K562 (cell line): Measurements from ENCODE around the gene TAL1. TPM values are rescaled to one million over a fixed set of nuclear protein-coding genes. Genes with fewer than 3 reads are reported as not detected.

Source experiments
- ATAC-seq: fragments of 200-7000 bp; cut with Tn5 transposase; 3 replicates; pipeline ENCODE4 v1.9.1; 2020; ENCODE audit warnings: moderate library complexity
- BruUV-seq: library from RNA; stranded (reverse); fragments of 400-500 nt; replicated peaks from 2 replicates; lab custom pipeline; 2021; lab: Mats Ljungman, UMichigan
- CTCF ChIA-PET: fragments of 300-600 bp; formaldehyde crosslinking; extraction: SDS; loops from one replicate; lab custom pipeline; 2021; ENCODE audit warnings: low intra/inter-chr PET ratio; lab: Yijun Ruan, JAX
- POLR2A ChIA-PET: fragments of 300-600, 350-650 bp; sonication (Branson Sonifier 250); formaldehyde crosslinking; extraction: SDS; loops from one replicate; lab custom pipeline; 2021; ENCODE audit warnings: antibody characterized with exemption, inconsistent platforms; lab: Yijun Ruan, JAX
- DNase-seq, 4 experiments: peaks; one replicate each; pipeline versions ENCODE4 v3.0.0 to v3.0.0-alpha.2; 2011 to 2018; ENCODE audit warnings: low spot score in 3 of 4, mixed read lengths in 3 of 4; ENCODE audit errors: extremely low read depth in 1 of 4
- FAIRE-seq: peaks from 2 replicates; lab custom pipeline; 2011; peaks lifted over from hg19 to GRCh38; lab: Jason Lieb, UNC
- H2AFZ ChIP-seq: 2 replicates; pipeline ENCODE4 v1.6.0; 2011; ENCODE audit warnings: low read depth, low read length, control low read depth, inconsistent platforms
- H3K27ac ChIP-seq: fragments of 200-600 bp; 3 replicates; pipeline ENCODE4 v1.8.0; 2011; ENCODE audit warnings: low read depth, mild to moderate bottlenecking, control low read depth, inconsistent platforms, low read length, moderate library complexity, mixed read lengths; ENCODE audit errors: extremely low read depth
- H3K27me3 ChIP-seq, 2 experiments: fragments of 300-600 bp in 1 of 2; 2 replicates in 1 of 2; 3 replicates in 1 of 2; pipeline versions ENCODE4 v1.6.0 to v1.8.0; 2011; ENCODE audit warnings: inconsistent platforms in 2 of 2, low read length in 2 of 2, mild to moderate bottlenecking in 1 of 2, mixed read lengths in 1 of 2, moderate library complexity in 1 of 2; ENCODE audit not compliant: control insufficient read depth in 2 of 2, insufficient read depth in 2 of 2
- H3K36me3 ChIP-seq: fragments of 300-600 bp; 3 replicates; pipeline ENCODE4 v1.8.0; 2011; ENCODE audit warnings: mild to moderate bottlenecking, low read length, inconsistent platforms; ENCODE audit not compliant: control insufficient read depth, insufficient read depth
- H3K4me1 ChIP-seq, 2 experiments: fragments of 200-600 bp in 1 of 2; replicated peaks in 1 of 2; 2 replicates in 1 of 2; 3 replicates in 1 of 2; pipeline versions ENCODE4 v1.5.1 to v1.8.0; 2011; ENCODE audit warnings: inconsistent platforms in 2 of 2, low read length in 2 of 2, mild to moderate bottlenecking in 1 of 2, mixed read lengths in 1 of 2, moderate library complexity in 1 of 2; ENCODE audit not compliant: control insufficient read depth in 2 of 2, insufficient read depth in 2 of 2
- H3K4me2 ChIP-seq: 2 replicates; pipeline ENCODE4 v1.6.1; 2011; ENCODE audit warnings: low read length, control low read depth, inconsistent platforms, mixed read lengths; ENCODE audit not compliant: insufficient read depth
- H3K4me3 ChIP-seq: fragments of 200-600 bp; sonication (generic), shearing (Covaris generic); 2 replicates; pipeline ENCODE4 v1.5.1; 2016; ENCODE audit warnings: control low read depth, inconsistent platforms
- H3K79me2 ChIP-seq: fragments of 200-600 bp; 3 replicates; pipeline ENCODE4 v1.8.0; 2011; ENCODE audit warnings: low read length, inconsistent platforms; ENCODE audit not compliant: control insufficient read depth, insufficient read depth
- H3K9ac ChIP-seq, 2 experiments: 2 replicates each; pipeline versions ENCODE4 v1.6.0 to v1.6.1; 2011; ENCODE audit warnings: low read depth in 2 of 2, low read length in 2 of 2, control low read depth in 1 of 2, inconsistent platforms in 1 of 2, mild to moderate bottlenecking in 1 of 2, mixed read lengths in 1 of 2; ENCODE audit not compliant: insufficient read depth in 1 of 2
- H3K9me1 ChIP-seq: one replicate; pipeline ENCODE4 v1.6.0; 2011; ENCODE audit warnings: inconsistent platforms, mild to moderate bottlenecking, low read length, moderate library complexity; ENCODE audit not compliant: control insufficient read depth, insufficient read depth
- H3K9me3 ChIP-seq: replicated peaks from 2 replicates; pipeline ENCODE4 v1.5.1; 2011; ENCODE audit warnings: low read depth, low read length, inconsistent platforms; ENCODE audit not compliant: control insufficient read depth, insufficient read depth
- H4K20me1 ChIP-seq: replicated peaks from 2 replicates; pipeline ENCODE4 v1.6.1; 2011; ENCODE audit warnings: low read length, inconsistent platforms, mixed read lengths; ENCODE audit not compliant: control insufficient read depth, insufficient read depth
- BDP1 ChIP-seq: IDR thresholded peaks from 3 replicates; pipeline ENCODE4 v1.6.1; 2011; ENCODE audit not compliant: insufficient read length, insufficient read depth
- BRD9 ChIP-seq: fragments of 450-650 bp; IDR thresholded peaks from 2 replicates; pipeline ENCODE4 v1.6.1; 2018; ENCODE audit warnings: low read depth; ENCODE audit not compliant: partially characterized antibody
- ELF1 ChIP-seq: fragments of 200-800 bp; sonication (Bioruptor generic); IDR thresholded peaks from 2 replicates; pipeline ENCODE4 v1.6.1; 2016; ENCODE audit warnings: missing genetic modification characterization, missing compliant biosample characterization
- POLR2G ChIP-seq: fragments of 200-400 bp; formaldehyde crosslinking; IDR thresholded peaks from 2 replicates; pipeline ENCODE4 v1.6.1; 2017; ENCODE audit warnings: low read depth, mild to moderate bottlenecking, antibody characterized with exemption, low read length, moderate library complexity
- POLR2H ChIP-seq: IDR thresholded peaks from 2 replicates; pipeline ENCODE4 v1.6.1; 2016; ENCODE audit warnings: missing genetic modification characterization, low read depth, mild to moderate bottlenecking, control low read depth, missing compliant biosample characterization, moderate library complexity
- RBFOX2 ChIP-seq: fragments of 200-400 bp; formaldehyde crosslinking; IDR thresholded peaks from 2 replicates; pipeline ENCODE4 v1.6.1; 2017; ENCODE audit warnings: low read depth, mild to moderate bottlenecking, low read length, moderate library complexity
- ZNF143 ChIP-seq: sonication (generic); formaldehyde crosslinking; IDR thresholded peaks from 2 replicates; pipeline ENCODE4 v1.9.0; 2022; ENCODE audit warnings: mild to moderate bottlenecking, missing genetic modification reagents
- ZNF146 ChIP-seq: IDR thresholded peaks from one replicate; pipeline ENCODE4 v1.6.1; 2018; ENCODE audit warnings: missing compliant biosample characterization; ENCODE audit not compliant: unreplicated experiment
- ZNF766 ChIP-seq: fragments of 200-800 bp; sonication (Bioruptor generic); conservative IDR thresholded peaks from 2 replicates; pipeline ENCODE4 v1.6.1; 2016; ENCODE audit warnings: missing genetic modification characterization, missing compliant biosample characterization
- ZNF830 ChIP-seq: fragments of 250-450 bp; sonication (Bioruptor Pico); IDR thresholded peaks from 2 replicates; pipeline ENCODE4 v1.5.0; 2021; ENCODE audit warnings: mild to moderate bottlenecking
- WGBS: fragments of 100-300 bp; shearing (Covaris generic); methylation state at CpG from one replicate; pipeline ENCODE4 v1.1.6; 2016; ENCODE audit warnings: low coverage, mixed read lengths; ENCODE audit not compliant: insufficient coverage; ENCODE audit errors: missing lambda C conversion rate; 5-methylcytosine and 5-hydroxymethylcytosine counted together
- in situ Hi-C: fragments of 300-500 bp; cut with MboI; formaldehyde crosslinking; loops from 4 replicates; pipeline ENCODE4 v1.15.0; 2018; ENCODE audit warnings: inconsistent platforms, mixed read lengths
- intact Hi-C: fragments of 100-400 bp; cut with micrococcal nuclease; formaldehyde crosslinking; loops from 2 replicates; pipeline ENCODE4 v1.14.2; 2022
- polyA plus RNA-seq, 8 experiments: library from polyadenylated mRNA; depleted of rRNA in 4 of 8; stranded (reverse) in 5 of 8; unstranded in 3 of 8; fragments of >200 nt; fragmentation: Nextera tagmentation in 2 of 8; fragmentation: Illumina TruSeq in 1 of 8; extraction: Ambion mirVana in 2 of 8; extraction: Trizol in 1 of 8; gene quantifications; 2 replicates each; pipeline versions ENCODE4 v1.2.1 to v1.2.3, GENCODE V29; 2011 to 2014; ENCODE audit warnings: inconsistent platforms in 1 of 8, missing spikeins in 1 of 8
- total RNA-seq, 7 experiments: library from RNA; depleted of rRNA in 6 of 7; stranded (reverse); fragments of >200 nt in 6 of 7; fragmentation: Illumina TruSeq in 2 of 7; extraction: Trizol in 2 of 7; gene quantifications; 2 replicates each; pipeline versions ENCODE4 v1.2.1 to v1.2.3, GENCODE V29; 2011 to 2021; ENCODE audit warnings: low replicate concordance in 1 of 7
- TF ChIP-seq, protein P1 (sequence below): fragments of 250-450 bp; sonication (Bioruptor Pico); IDR thresholded peaks from 2 replicates; pipeline ENCODE4 v1.8.0; 2021; ENCODE audit warnings: moderate library complexity, mild to moderate bottlenecking, inconsistent platforms
- TF ChIP-seq, protein P2 (sequence below): fragments of 450-650 bp; IDR thresholded peaks from 2 replicates; pipeline ENCODE4 v1.6.1; 2014; ENCODE audit warnings: low read depth, mild to moderate bottlenecking, moderate library complexity, borderline replicate concordance

TAL1 gene
- total and polyA plus RNA-seq, 9 of the 15 experiments (the other 6 are each of a cell fraction or from before 2014, with no cell fraction given): 18.5 to 106 (median 59.7) TPM

DNA sequence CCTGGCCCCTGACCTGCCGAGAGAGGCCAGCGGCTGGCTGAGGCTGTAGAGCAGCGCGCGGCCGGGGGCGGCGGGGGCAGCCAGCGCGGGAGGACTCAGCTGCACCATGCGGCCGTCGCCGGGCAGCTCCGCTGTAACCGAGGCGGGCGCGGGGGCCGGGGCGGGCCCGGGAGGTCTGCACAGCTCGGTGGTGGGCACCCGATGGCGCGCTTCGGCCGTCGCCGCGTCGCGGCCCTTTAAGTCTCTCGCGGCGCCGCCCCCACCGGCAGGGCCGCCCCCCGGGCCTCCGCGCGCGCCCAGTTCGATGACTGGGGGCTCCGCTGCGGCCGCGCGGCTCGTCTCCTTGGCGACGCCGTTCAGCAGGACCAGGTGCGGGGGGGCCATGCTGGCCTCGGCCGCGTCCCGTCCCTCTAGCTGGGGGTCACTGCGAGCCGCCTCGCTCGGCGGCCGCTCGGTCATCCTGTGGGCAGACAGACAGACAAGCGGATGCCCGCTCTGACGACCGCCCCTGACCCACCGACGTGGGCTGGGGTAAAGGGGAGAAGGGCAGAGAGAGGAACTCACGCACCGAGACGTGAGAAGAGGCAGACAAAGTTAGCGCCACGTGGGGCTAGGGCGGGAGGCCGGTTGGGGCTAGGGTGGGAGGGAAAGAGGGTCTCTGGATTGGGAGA, 6.5 kb downstream of the TAL1 start (continued):
- no peak for TF ChIP-seq ZNF766 (CRISPR knock-in tag)
- TF ChIP-seq POLR2G: peak; percentile 45
- no peak for TF ChIP-seq ZNF143 (CRISPR knock-in tag)
- TF ChIP-seq BRD9: no peak

DNA sequence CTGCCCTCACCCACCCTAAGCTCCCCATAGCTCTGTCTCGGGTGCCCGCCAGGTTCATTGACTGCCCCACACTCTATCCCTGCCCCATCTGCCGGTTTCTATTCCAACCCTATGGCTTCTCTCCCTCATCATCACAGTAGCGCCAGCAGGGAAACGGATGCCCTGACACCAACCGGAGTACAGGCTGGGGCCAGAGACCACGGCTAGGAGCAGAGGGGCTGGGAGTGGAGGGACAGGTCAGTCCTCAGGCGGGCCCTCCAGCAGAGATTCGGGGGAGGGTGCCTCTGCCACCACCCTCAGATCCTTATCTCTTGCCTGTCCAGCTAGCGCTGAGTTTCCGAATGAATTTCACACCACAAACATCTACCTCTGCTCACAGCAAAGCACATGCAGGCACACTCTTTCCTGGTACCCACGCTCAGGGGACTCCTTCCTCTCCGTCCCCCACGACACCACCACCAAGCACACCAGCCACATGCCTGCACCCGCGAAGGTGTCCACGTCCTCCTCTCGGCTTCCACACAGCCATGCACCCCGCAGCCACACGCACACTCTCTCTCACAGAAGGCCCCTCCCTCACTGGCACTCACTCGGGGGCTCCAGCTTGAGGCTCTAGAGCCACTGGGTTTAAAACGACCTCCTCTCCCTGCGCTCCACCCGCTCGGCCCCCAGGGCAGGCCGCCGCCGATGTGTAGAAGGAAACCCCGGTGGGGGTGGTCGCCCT, 7.2 kb downstream of the TAL1 start:
- ATAC-seq (no peak), FAIRE-seq (no peak), DNase-seq (peak in 2 of 4 experiments; percentile 58 to 64)
- intact Hi-C loops (loop anchor here (5.0 kb wide), 1 partner anchor 37 kb away; no protein-coding TSS in a partner anchor), in situ Hi-C loops (no loop called here)
- POLR2A ChIA-PET: interaction anchor here (0.9 to 2.0 kb wide), 6 partner anchors 9 to 89 kb away, joined by 3 to 10 read pairs (median 4); partner anchors contain the start of gene STIL
- H3K4me3 ChIP-seq: no peak overlapping the region
- H3K9me1 ChIP-seq: peaks cover 16% of the 10 kb centered on the region
- H3K36me3 ChIP-seq: peaks cover 78% of the 10 kb centered on the region
- H3K4me2 ChIP-seq: no peak overlapping the region
- peaks cover 25 to 37% of the 10 kb centered on the region in 2 experiments; a peak in 4 of 5 replicates for H3K4me1 ChIP-seq
- H3K9me3 ChIP-seq: no peaks in the 10 kb centered on the region
- peak overlapping the region in 1 of 2 experiments; percentile 79; a peak in 2 of 4 replicates for H3K9ac ChIP-seq
- WGBS: 89% methylated on average over 22 of the region's 30 CpGs
- peaks cover 89% of the 10 kb centered on the region for H3K79me2 ChIP-seq
- H2AFZ ChIP-seq: no peak overlapping the region
- no TSS peak for BruUV-seq
- no peaks in the 10 kb centered on the region for H3K27me3 ChIP-seq
- H3K27ac ChIP-seq: no peak overlapping the region; the same call in 2 of the 3 replicates
- H4K20me1 ChIP-seq: peaks cover 18% of the 10 kb centered on the region; the same call in 1 of the 2 replicates
- CTCF ChIA-PET: no interaction called here
- TF ChIP-seq ELF1 (tag): no peak
- peak; percentile 72 for TF ChIP-seq RBFOX2
- TF ChIP-seq, protein P1, sequence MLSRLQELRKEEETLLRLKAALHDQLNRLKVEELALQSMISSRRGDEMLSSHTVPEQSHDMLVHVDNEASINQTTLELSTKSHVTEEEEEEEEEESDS: no peak
- TF ChIP-seq ZNF146 (CRISPR knock-in tag): no peak
- no peak for TF ChIP-seq ZNF830 (CRISPR knock-in tag)
- TF ChIP-seq, protein P2, sequence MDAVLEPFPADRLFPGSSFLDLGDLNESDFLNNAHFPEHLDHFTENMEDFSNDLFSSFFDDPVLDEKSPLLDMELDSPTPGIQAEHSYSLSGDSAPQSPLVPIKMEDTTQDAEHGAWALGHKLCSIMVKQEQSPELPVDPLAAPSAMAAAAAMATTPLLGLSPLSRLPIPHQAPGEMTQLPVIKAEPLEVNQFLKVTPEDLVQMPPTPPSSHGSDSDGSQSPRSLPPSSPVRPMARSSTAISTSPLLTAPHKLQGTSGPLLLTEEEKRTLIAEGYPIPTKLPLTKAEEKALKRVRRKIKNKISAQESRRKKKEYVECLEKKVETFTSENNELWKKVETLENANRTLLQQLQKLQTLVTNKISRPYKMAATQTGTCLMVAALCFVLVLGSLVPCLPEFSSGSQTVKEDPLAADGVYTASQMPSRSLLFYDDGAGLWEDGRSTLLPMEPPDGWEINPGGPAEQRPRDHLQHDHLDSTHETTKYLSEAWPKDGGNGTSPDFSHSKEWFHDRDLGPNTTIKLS: no peak
- TF ChIP-seq BDP1: no peak
- TF ChIP-seq POLR2H: no peak
